ENCODE data around the gene NSFL1C. TPM values are rescaled to one million over a fixed set of nuclear protein-coding genes. Genes with fewer than 3 reads are reported as not detected.
A peak's percentile ranks its signal among the peaks of the same experiment; 100 is the strongest.

The NSFL1C gene
- polyA plus RNA-seq, 2 of the 4 experiments (the other 2 are of a cell fraction): 56.6 to 136 TPM

- CTCF ChIA-PET: interaction anchor here (0.8 to 12.7 kb wide), 9 partner anchors 8 to 166 kb away, joined by 3 to 129 read pairs (median 3); partner anchors contain the start of gene NSFL1C
- POLR2A ChIA-PET: no interaction called here
- FAIRE-seq: no peak
These were observed 24.1 kb upstream of the NSFL1C start for GRCh38 chr20:1490643-1491195.

DNA sequence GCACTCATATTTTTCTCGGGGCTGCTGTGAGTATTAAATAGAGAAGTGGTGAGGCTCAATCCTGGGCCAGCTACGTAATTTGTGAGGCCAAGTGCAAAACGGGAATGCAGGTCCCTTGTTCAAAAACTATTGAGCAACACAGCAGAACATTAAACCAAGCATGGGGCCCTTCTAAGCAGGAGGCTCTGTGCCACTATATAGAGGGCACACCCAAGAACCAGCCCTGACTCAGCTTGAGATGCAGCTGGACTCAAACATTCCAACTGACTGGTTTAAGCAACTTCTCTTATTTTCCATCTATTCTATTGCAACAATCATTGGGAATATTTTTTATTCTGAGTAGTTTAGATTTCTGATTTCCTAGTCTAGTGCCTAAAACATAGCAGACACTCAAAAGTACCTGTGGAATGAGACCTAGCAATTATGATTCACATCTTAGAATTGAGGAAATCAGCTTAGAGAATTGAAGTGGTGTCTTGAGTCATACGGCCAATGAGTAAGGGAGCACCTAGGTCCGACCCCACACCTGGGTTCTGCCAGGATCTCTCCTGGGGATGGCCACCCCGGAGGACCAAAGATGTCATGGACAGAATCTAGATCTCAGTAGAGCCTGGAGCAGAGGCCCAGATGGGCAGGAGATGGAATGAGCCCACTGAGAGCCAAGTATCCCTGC, 23.3 kb upstream of the NSFL1C start:
- ChIA-PET POLR2A (no interaction called here), CTCF (interaction anchor here (0.9 to 12.7 kb wide), 8 partner anchors 9 to 165 kb away, joined by 3 to 129 read pairs (median 6); partner anchors contain the start of gene NSFL1C)
- no peak for FAIRE-seq
- Histone ChIP-seq H3K9me3 (no peaks in the 10 kb centered on the region), H3K4me1 (0 out of 3 replicates have a peak, but pooled peaks cover 3% of the 10 kb centered on the region), H3K27ac (no peak overlapping the region), H3K4me2 (peak overlapping the region; percentile 12; the same call in 1 of the 3 replicates), H3K4me3 (no peak overlapping the region)
- ATAC-seq: peak; percentile 38 to 47; a peak in 2 of 6 replicates
- DNase-seq (ENCODE audit: low read depth in 1 of 2, low spot score in 1 of 2): no peak
- TF ChIP-seq BHLHE40 (IDR thresholded peaks at IDR 0.05; ENCODE audit: low read depth, low read length): no peak
- TF ChIP-seq HOXB13 (CRISPR knock-in tag; IDR thresholded peaks at IDR 0.05; ENCODE audit: low read depth): no peak
- TF ChIP-seq CEBPB (IDR thresholded peaks at IDR 0.05): no peak
- TF ChIP-seq RFX5 (IDR thresholded peaks at IDR 0.05): no peak
- no peak for TF ChIP-seq ZFP36 (IDR thresholded peaks at IDR 0.05; ENCODE audit: borderline replicate concordance, partially characterized antibody)
- TF ChIP-seq GATA3 (IDR thresholded peaks at IDR 0.05; ENCODE audit: borderline replicate concordance): no peak
- 23% methylated on average over 6 of the region's 6 CpGs for WGBS (ENCODE audit: missing lambda C conversion rate)

More at GRCh38 chr20:1490643-1491195, 24.1 kb upstream of the NSFL1C start:
- DNase-seq (ENCODE audit: low read depth in 1 of 2, low spot score in 1 of 2): no peak
- no peak for ATAC-seq
- TF ChIP-seq CHD4 (IDR thresholded peaks at IDR 0.05; ENCODE audit: borderline replicate concordance) (no peak), RCOR1 (IDR thresholded peaks at IDR 0.05; ENCODE audit: low read depth, low read length) (no peak)
- 55% methylated on average over 9 of the region's 9 CpGs for WGBS (ENCODE audit: missing lambda C conversion rate)
- H3K9me3 ChIP-seq: no peaks in the 10 kb centered on the region
- H3K4me1 ChIP-seq: 0 out of 3 replicates have a peak, but pooled peaks cover 3% of the 10 kb centered on the region
- no peak overlapping the region for H3K4me3 ChIP-seq
- H3K4me2 ChIP-seq: no peak overlapping the region
- no peak overlapping the region for H3K27ac ChIP-seq

DNA sequence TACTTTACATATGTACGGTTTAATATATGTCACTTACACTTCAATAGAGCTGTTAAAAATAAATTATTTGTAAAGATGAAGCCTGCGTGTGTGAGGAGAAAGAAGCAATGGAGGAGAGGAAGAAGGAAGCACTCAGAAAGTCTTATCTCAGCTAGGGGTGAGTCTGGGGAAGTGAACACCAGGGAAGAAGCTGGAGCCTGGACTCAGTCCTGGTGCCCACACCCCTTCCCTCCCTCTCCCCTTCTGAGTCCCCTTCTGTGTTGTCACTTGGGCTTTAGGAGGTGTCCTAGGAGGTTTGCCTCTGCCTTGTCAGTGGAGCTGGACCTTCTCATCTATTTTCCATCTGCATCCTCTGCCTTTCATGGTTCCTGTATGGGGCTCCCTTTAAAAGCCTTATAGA, 22.7 kb upstream of the NSFL1C start:
- ChIA-PET CTCF (interaction anchor here (1.2 to 12.7 kb wide), 6 partner anchors 10 to 33 kb away, joined by 3 to 129 read pairs (median 7); partner anchors contain the start of gene NSFL1C), POLR2A (no interaction called here)
- peak; percentile 18 for FAIRE-seq
- ATAC-seq: no peak
- no peak for TF ChIP-seq FOSB (CRISPR knock-in tag; IDR thresholded peaks at IDR 0.05)
- no peak for TF ChIP-seq HOXB5 (CRISPR knock-in tag; IDR thresholded peaks at IDR 0.05)
- no peak for TF ChIP-seq ESRRA (IDR thresholded peaks at IDR 0.05; ENCODE audit: borderline replicate concordance, low read length)
- no peak for TF ChIP-seq CHD4 (IDR thresholded peaks at IDR 0.05; ENCODE audit: borderline replicate concordance)
- no peak for TF ChIP-seq KDM1A (IDR thresholded peaks at IDR 0.05; ENCODE audit: low read depth)
- TF ChIP-seq POLR2AphosphoS2 (conservative IDR thresholded peaks at IDR 0.05; ENCODE audit: low read length): no peak
- TF ChIP-seq FOXS1 (CRISPR knock-in tag; IDR thresholded peaks at IDR 0.05): no peak
- TF ChIP-seq PHF8 (IDR thresholded peaks at IDR 0.05; ENCODE audit: borderline replicate concordance, low read depth): no peak
- TF ChIP-seq SREBF2 (IDR thresholded peaks at IDR 0.05): no peak
- TF ChIP-seq, protein P1, sequence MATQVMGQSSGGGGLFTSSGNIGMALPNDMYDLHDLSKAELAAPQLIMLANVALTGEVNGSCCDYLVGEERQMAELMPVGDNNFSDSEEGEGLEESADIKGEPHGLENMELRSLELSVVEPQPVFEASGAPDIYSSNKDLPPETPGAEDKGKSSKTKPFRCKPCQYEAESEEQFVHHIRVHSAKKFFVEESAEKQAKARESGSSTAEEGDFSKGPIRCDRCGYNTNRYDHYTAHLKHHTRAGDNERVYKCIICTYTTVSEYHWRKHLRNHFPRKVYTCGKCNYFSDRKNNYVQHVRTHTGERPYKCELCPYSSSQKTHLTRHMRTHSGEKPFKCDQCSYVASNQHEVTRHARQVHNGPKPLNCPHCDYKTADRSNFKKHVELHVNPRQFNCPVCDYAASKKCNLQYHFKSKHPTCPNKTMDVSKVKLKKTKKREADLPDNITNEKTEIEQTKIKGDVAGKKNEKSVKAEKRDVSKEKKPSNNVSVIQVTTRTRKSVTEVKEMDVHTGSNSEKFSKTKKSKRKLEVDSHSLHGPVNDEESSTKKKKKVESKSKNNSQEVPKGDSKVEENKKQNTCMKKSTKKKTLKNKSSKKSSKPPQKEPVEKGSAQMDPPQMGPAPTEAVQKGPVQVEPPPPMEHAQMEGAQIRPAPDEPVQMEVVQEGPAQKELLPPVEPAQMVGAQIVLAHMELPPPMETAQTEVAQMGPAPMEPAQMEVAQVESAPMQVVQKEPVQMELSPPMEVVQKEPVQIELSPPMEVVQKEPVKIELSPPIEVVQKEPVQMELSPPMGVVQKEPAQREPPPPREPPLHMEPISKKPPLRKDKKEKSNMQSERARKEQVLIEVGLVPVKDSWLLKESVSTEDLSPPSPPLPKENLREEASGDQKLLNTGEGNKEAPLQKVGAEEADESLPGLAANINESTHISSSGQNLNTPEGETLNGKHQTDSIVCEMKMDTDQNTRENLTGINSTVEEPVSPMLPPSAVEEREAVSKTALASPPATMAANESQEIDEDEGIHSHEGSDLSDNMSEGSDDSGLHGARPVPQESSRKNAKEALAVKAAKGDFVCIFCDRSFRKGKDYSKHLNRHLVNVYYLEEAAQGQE (IDR thresholded peaks at IDR 0.05): no peak
- no peak for TF ChIP-seq ZFP36 (IDR thresholded peaks at IDR 0.05; ENCODE audit: borderline replicate concordance, partially characterized antibody)
- TF ChIP-seq FOSL2 (IDR thresholded peaks at IDR 0.05): no peak
- no peak for TF ChIP-seq FOSL2 (CRISPR knock-in tag; IDR thresholded peaks at IDR 0.05)
- no peak for TF ChIP-seq MAFK (IDR thresholded peaks at IDR 0.05; ENCODE audit: partially characterized antibody)
- TF ChIP-seq RNF2 (IDR thresholded peaks at IDR 0.05; ENCODE audit: borderline replicate concordance, low read depth): no peak
- no peak for TF ChIP-seq PBX3 (IDR thresholded peaks at IDR 0.05)
- no peak for TF ChIP-seq ZNF302 (CRISPR knock-in tag; IDR thresholded peaks at IDR 0.05)
- no peak for TF ChIP-seq POLR2A (IDR thresholded peaks at IDR 0.05; ENCODE audit: low read length)
- TF ChIP-seq HMGXB4 (CRISPR knock-in tag; IDR thresholded peaks at IDR 0.05; ENCODE audit: borderline replicate concordance): no peak
- WGBS (ENCODE audit: missing lambda C conversion rate): 51% methylated on average over 2 of the region's 2 CpGs
- Histone ChIP-seq H3K9me3 (no peaks in the 10 kb centered on the region), H3K4me3 (no peak overlapping the region), H3K4me1 (0 out of 3 replicates have a peak, but pooled peaks cover 3% of the 10 kb centered on the region), H3K4me2 (0 out of 3 replicates have a peak overlapping the region, but pooled peaks have one; percentile 12), H3K27ac (no peak overlapping the region)
- no peak for DNase-seq (ENCODE audit: low read depth in 1 of 2, low spot score in 1 of 2)

Measured in A549 (cell line).